ENCODE results near the gene MAGI2. TPM values are rescaled to one million over a fixed set of nuclear protein-coding genes. Genes with fewer than 3 reads are reported as not detected.

MAGI2 gene
- total and polyA plus RNA-seq, 4 donors, result 0.37 to 4.1 (median 1.4) TPM

DNA sequence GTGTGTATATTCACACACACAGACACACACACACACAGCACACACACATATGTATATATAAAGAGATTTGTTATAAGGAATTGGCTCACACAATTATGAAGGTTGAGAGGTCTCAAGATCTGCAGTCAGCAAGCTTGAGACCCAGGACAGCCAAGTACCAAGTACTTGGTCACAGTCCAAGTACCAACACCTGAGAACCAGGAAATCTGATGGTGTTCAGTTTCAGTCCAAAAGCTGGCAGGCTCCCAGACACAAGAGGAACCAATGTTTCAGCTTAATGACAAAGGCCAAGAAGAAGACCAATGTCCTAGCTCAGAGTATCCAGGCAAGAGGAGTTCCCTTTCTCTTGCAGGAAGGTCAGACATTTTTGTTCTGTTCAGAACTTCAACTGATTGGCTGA lies 780.2 kb downstream of the MAGI2 start:
- Histone ChIP-seq H3K9ac (ENCODE audit: low read depth in 1 of 2, low read length in 2 of 2) (no peak overlapping the region), H3K27ac (ENCODE audit: low read depth in 1 of 2, low read length in 2 of 2) (no peak overlapping the region), H3K27me3 (ENCODE audit: control insufficient read depth in 4 of 4, insufficient read depth in 4 of 4, low read length in 3 of 4) (no peaks in the 10 kb centered on the region), H3K36me3 (ENCODE audit: control insufficient read depth in 4 of 4, insufficient read depth in 3 of 4, low read depth in 1 of 4, low read length in 3 of 4) (no peaks in the 10 kb centered on the region), H3K4me3 (ENCODE audit: low read depth in 1 of 3, low read length in 3 of 3) (no peak overlapping the region), H3K9me3 (ENCODE audit: control insufficient read depth in 4 of 4, low read length in 3 of 4) (no peaks in the 10 kb centered on the region), H3K4me1 (ENCODE audit: control insufficient read depth in 4 of 4, insufficient read depth in 4 of 4, low read length in 3 of 4) (no peaks in the 10 kb centered on the region)
- no peak for DNase-seq (ENCODE audit: low spot score)
- TF ChIP-seq FOXA1 (IDR thresholded peaks at IDR 0.05) (no peak), SP1 (IDR thresholded peaks at IDR 0.05) (no peak), EGR1 (IDR thresholded peaks at IDR 0.05; ENCODE audit: low read depth in 2 of 2) (no peak)
- TF ChIP-seq, protein P1, sequence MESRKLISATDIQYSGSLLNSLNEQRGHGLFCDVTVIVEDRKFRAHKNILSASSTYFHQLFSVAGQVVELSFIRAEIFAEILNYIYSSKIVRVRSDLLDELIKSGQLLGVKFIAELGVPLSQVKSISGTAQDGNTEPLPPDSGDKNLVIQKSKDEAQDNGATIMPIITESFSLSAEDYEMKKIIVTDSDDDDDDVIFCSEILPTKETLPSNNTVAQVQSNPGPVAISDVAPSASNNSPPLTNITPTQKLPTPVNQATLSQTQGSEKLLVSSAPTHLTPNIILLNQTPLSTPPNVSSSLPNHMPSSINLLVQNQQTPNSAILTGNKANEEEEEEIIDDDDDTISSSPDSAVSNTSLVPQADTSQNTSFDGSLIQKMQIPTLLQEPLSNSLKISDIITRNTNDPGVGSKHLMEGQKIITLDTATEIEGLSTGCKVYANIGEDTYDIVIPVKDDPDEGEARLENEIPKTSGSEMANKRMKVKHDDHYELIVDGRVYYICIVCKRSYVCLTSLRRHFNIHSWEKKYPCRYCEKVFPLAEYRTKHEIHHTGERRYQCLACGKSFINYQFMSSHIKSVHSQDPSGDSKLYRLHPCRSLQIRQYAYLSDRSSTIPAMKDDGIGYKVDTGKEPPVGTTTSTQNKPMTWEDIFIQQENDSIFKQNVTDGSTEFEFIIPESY (IDR thresholded peaks at IDR 0.05), result no peak
- TF ChIP-seq, protein P2, sequence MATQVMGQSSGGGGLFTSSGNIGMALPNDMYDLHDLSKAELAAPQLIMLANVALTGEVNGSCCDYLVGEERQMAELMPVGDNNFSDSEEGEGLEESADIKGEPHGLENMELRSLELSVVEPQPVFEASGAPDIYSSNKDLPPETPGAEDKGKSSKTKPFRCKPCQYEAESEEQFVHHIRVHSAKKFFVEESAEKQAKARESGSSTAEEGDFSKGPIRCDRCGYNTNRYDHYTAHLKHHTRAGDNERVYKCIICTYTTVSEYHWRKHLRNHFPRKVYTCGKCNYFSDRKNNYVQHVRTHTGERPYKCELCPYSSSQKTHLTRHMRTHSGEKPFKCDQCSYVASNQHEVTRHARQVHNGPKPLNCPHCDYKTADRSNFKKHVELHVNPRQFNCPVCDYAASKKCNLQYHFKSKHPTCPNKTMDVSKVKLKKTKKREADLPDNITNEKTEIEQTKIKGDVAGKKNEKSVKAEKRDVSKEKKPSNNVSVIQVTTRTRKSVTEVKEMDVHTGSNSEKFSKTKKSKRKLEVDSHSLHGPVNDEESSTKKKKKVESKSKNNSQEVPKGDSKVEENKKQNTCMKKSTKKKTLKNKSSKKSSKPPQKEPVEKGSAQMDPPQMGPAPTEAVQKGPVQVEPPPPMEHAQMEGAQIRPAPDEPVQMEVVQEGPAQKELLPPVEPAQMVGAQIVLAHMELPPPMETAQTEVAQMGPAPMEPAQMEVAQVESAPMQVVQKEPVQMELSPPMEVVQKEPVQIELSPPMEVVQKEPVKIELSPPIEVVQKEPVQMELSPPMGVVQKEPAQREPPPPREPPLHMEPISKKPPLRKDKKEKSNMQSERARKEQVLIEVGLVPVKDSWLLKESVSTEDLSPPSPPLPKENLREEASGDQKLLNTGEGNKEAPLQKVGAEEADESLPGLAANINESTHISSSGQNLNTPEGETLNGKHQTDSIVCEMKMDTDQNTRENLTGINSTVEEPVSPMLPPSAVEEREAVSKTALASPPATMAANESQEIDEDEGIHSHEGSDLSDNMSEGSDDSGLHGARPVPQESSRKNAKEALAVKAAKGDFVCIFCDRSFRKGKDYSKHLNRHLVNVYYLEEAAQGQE (IDR thresholded peaks at IDR 0.05), result no peak

DNA sequence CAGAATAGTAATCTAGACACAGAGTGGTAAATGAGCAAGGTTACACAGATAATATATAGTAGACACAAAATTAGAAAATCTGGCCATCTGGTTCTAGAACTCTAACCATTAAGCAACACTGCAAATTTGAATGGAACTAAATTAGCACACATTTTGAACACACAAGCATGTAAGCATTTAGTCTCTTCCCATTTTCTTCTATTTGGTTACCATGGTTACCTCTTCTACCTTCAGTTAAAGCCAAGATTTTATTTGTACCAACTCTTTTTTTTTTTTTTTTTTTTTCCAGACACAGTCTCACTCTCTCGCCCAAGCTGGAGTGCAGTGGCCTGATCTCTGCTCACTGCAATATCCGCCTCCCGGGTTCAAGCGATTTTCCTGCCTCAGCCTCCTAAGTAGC lies 790.5 kb downstream of the MAGI2 start:
- Histone ChIP-seq H3K4me1 (ENCODE audit: control insufficient read depth in 4 of 4, insufficient read depth in 4 of 4, low read length in 3 of 4) (no peaks in the 10 kb centered on the region), H3K4me3 (ENCODE audit: low read depth in 1 of 3, low read length in 3 of 3) (no peak overlapping the region), H3K36me3 (ENCODE audit: control insufficient read depth in 4 of 4, insufficient read depth in 3 of 4, low read depth in 1 of 4, low read length in 3 of 4) (no peaks in the 10 kb centered on the region), H3K27ac (ENCODE audit: low read depth in 1 of 2, low read length in 2 of 2) (no peak overlapping the region), H3K27me3 (ENCODE audit: control insufficient read depth in 4 of 4, insufficient read depth in 4 of 4, low read length in 3 of 4) (no peaks in the 10 kb centered on the region), H3K9ac (ENCODE audit: low read depth in 1 of 2, low read length in 2 of 2) (no peak overlapping the region), H3K9me3 (ENCODE audit: control insufficient read depth in 4 of 4, low read length in 3 of 4) (no peaks in the 10 kb centered on the region)
- 92% methylated on average over 4 of the region's 4 CpGs for WGBS
- DNase-seq (ENCODE audit: low spot score), result no peak
- TF ChIP-seq JUND (IDR thresholded peaks at IDR 0.05), result no peak
- no peak for TF ChIP-seq SP1 (IDR thresholded peaks at IDR 0.05)
- TF ChIP-seq, protein P3, sequence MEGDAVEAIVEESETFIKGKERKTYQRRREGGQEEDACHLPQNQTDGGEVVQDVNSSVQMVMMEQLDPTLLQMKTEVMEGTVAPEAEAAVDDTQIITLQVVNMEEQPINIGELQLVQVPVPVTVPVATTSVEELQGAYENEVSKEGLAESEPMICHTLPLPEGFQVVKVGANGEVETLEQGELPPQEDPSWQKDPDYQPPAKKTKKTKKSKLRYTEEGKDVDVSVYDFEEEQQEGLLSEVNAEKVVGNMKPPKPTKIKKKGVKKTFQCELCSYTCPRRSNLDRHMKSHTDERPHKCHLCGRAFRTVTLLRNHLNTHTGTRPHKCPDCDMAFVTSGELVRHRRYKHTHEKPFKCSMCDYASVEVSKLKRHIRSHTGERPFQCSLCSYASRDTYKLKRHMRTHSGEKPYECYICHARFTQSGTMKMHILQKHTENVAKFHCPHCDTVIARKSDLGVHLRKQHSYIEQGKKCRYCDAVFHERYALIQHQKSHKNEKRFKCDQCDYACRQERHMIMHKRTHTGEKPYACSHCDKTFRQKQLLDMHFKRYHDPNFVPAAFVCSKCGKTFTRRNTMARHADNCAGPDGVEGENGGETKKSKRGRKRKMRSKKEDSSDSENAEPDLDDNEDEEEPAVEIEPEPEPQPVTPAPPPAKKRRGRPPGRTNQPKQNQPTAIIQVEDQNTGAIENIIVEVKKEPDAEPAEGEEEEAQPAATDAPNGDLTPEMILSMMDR (IDR thresholded peaks at IDR 0.05; ENCODE audit: low read depth, low read length, missing input control), result no peak
- TF ChIP-seq, protein P1 (IDR thresholded peaks at IDR 0.05), result no peak
- TF ChIP-seq, protein P4, sequence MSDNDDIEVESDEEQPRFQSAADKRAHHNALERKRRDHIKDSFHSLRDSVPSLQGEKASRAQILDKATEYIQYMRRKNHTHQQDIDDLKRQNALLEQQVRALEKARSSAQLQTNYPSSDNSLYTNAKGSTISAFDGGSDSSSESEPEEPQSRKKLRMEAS (IDR thresholded peaks at IDR 0.05), result no peak
- TF ChIP-seq NR2F2 (IDR thresholded peaks at IDR 0.05), result no peak
- no peak for TF ChIP-seq RXRA (IDR thresholded peaks at IDR 0.05)
- TF ChIP-seq YY1 (IDR thresholded peaks at IDR 0.05), result no peak
- no peak for TF ChIP-seq EGR1 (IDR thresholded peaks at IDR 0.05; ENCODE audit: low read depth in 2 of 2)
- TF ChIP-seq, protein P2 (IDR thresholded peaks at IDR 0.05), result no peak
- TF ChIP-seq HNF4G (IDR thresholded peaks at IDR 0.05), result no peak
- no peak for TF ChIP-seq GABPA (IDR thresholded peaks at IDR 0.05 in 1 of 2, conservative IDR thresholded peaks at IDR 0.05 in 1 of 2)
- no peak for TF ChIP-seq TAF1 (conservative IDR thresholded peaks at IDR 0.05)
- no peak for TF ChIP-seq RAD21 (IDR thresholded peaks at IDR 0.05)
- no peak for TF ChIP-seq HNF4A (conservative IDR thresholded peaks at IDR 0.05)
- TF ChIP-seq, protein P5, sequence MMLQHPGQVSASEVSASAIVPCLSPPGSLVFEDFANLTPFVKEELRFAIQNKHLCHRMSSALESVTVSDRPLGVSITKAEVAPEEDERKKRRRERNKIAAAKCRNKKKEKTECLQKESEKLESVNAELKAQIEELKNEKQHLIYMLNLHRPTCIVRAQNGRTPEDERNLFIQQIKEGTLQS (IDR thresholded peaks at IDR 0.05), result no peak
- TF ChIP-seq FOXA1 (IDR thresholded peaks at IDR 0.05), result no peak

Data from liver (tissue), 9 donors.